H9 (cell line): ENCODE measurements around the gene BAIAP2. TPM values are rescaled to one million over a fixed set of nuclear protein-coding genes. Genes with fewer than 3 reads are reported as not detected.

Experiments
- DNase-seq: peaks from one replicate; pipeline ENCODE4 v3.0.0-alpha.2; 2017
- H2AFZ ChIP-seq: one replicate; pipeline ENCODE4 v1.6.1; 2013; ENCODE audit warnings: mild to moderate bottlenecking, low read length, control low read depth, moderate library complexity
- H2AK5ac ChIP-seq: 2 replicates; pipeline ENCODE4 v1.6.1; 2013; ENCODE audit warnings: low read length, control low read depth, mixed read lengths; ENCODE audit not compliant: insufficient read length
- H2BK120ac ChIP-seq: one replicate; pipeline ENCODE4 v1.6.1; 2013; ENCODE audit warnings: low read depth, mild to moderate bottlenecking, low read length, control low read depth, inconsistent platforms; ENCODE audit not compliant: poor library complexity, severe bottlenecking
- H2BK12ac ChIP-seq: 2 replicates; pipeline ENCODE4 v1.6.1; 2013; ENCODE audit warnings: low read length, control low read depth, mixed read lengths, low read depth; ENCODE audit not compliant: insufficient read length
- H2BK15ac ChIP-seq: 2 replicates; pipeline ENCODE4 v1.6.1; 2013; ENCODE audit warnings: low read depth, low read length, control low read depth
- H2BK20ac ChIP-seq: one replicate; pipeline ENCODE4 v1.6.1; 2013; ENCODE audit warnings: low read depth, mild to moderate bottlenecking, low read length, control low read depth, inconsistent platforms; ENCODE audit not compliant: poor library complexity, severe bottlenecking
- H2BK5ac ChIP-seq: 2 replicates; pipeline ENCODE4 v1.6.1; 2013; ENCODE audit warnings: low read length, control low read depth, mixed read lengths; ENCODE audit not compliant: insufficient read length
- H3K14ac ChIP-seq: 2 replicates; pipeline ENCODE4 v1.6.1; 2013; ENCODE audit warnings: low read length, control low read depth; ENCODE audit not compliant: insufficient read depth
- H3K18ac ChIP-seq: 2 replicates; pipeline ENCODE4 v1.6.1; 2013; ENCODE audit warnings: low read depth, mild to moderate bottlenecking, mixed read lengths, low read length, control low read depth; ENCODE audit not compliant: insufficient read length
- H3K23ac ChIP-seq: 2 replicates; pipeline ENCODE4 v1.6.1; 2013; ENCODE audit warnings: low read length, control low read depth, mixed read lengths, low read depth; ENCODE audit not compliant: insufficient read length
- H3K23me2 ChIP-seq: 2 replicates; pipeline ENCODE4 v1.6.1; 2013; ENCODE audit warnings: low read depth, mild to moderate bottlenecking, mixed read lengths, low read length, control low read depth; ENCODE audit not compliant: insufficient read length, poor library complexity, severe bottlenecking
- H3K27ac ChIP-seq: 2 replicates; pipeline ENCODE4 v1.5.1; 2013; ENCODE audit warnings: low read length, control low read depth, mixed read lengths, low read depth; ENCODE audit not compliant: insufficient read length
- H3K27me3 ChIP-seq: 2 replicates; pipeline ENCODE4 v1.6.1; 2013; ENCODE audit warnings: low read length, control low read depth, inconsistent platforms; ENCODE audit not compliant: insufficient read depth
- H3K4ac ChIP-seq: 2 replicates; pipeline ENCODE4 v1.6.1; 2013; ENCODE audit warnings: low read depth, mild to moderate bottlenecking, control low read depth, inconsistent platforms, low read length, moderate library complexity
- H3K4me1 ChIP-seq: 2 replicates; pipeline ENCODE4 v1.6.1; 2013; ENCODE audit warnings: low read length, control low read depth, inconsistent platforms; ENCODE audit not compliant: insufficient read depth
- H3K4me2 ChIP-seq: 2 replicates; pipeline ENCODE4 v1.6.1; 2013; ENCODE audit warnings: low read length, control low read depth, mixed read lengths; ENCODE audit not compliant: insufficient read length, insufficient read depth
- H3K56ac ChIP-seq: 2 replicates; pipeline ENCODE4 v1.6.1; 2013; ENCODE audit warnings: low read depth, mild to moderate bottlenecking, mixed read lengths, low read length, control low read depth; ENCODE audit not compliant: insufficient read length
- H3K79me1 ChIP-seq: 2 replicates; pipeline ENCODE4 v1.6.1; 2013; ENCODE audit warnings: low read depth, mild to moderate bottlenecking, moderate library complexity, low read length, control low read depth, inconsistent platforms; ENCODE audit not compliant: insufficient read depth, poor library complexity, severe bottlenecking
- H3K79me2 ChIP-seq: 2 replicates; pipeline ENCODE4 v1.6.1; 2013; ENCODE audit warnings: low read length, control low read depth, inconsistent platforms; ENCODE audit not compliant: insufficient read depth
- H3K9ac ChIP-seq: 2 replicates; pipeline ENCODE4 v1.6.1; 2013; ENCODE audit warnings: low read length, control low read depth, mixed read lengths; ENCODE audit not compliant: insufficient read length; ENCODE audit errors: extremely low read depth
- H3K9me3 ChIP-seq: one replicate; pipeline ENCODE4 v1.6.1; 2013; ENCODE audit warnings: low read depth, low read length, inconsistent platforms; ENCODE audit not compliant: control insufficient read depth
- H3T11ph ChIP-seq: one replicate; pipeline ENCODE4 v1.6.1; 2013; ENCODE audit warnings: mild to moderate bottlenecking, low read length, control low read depth, inconsistent platforms
- H4K20me1 ChIP-seq: one replicate; pipeline ENCODE4 v1.6.1; 2013; ENCODE audit not compliant: control insufficient read depth, insufficient read length, insufficient read depth
- H4K5ac ChIP-seq: 2 replicates; pipeline ENCODE4 v1.6.1; 2013; ENCODE audit warnings: low read depth, mild to moderate bottlenecking, mixed read lengths, low read length, control low read depth; ENCODE audit not compliant: insufficient read length
- H4K8ac ChIP-seq: replicated peaks from 2 replicates; pipeline ENCODE4 v1.6.1; 2013; ENCODE audit warnings: low read length, control low read depth, mixed read lengths, low read depth; ENCODE audit not compliant: insufficient read length
- H4K91ac ChIP-seq: 2 replicates; pipeline ENCODE4 v1.6.1; 2013; ENCODE audit warnings: low read depth, mild to moderate bottlenecking, moderate library complexity, mixed read lengths, low read length, control low read depth; ENCODE audit not compliant: insufficient read length
- H3K27ac Mint-ChIP-seq, 3 experiments: 2 replicates in 2 of 3; 3 replicates in 1 of 3; pipeline ENCODE4 v1.8.0; 2020 to 2021; ENCODE audit warnings: mixed read lengths in 3 of 3, mild to moderate bottlenecking in 1 of 3, moderate library complexity in 1 of 3
- H3K27me3 Mint-ChIP-seq: 2 replicates; pipeline ENCODE4 v1.8.0; 2021; ENCODE audit warnings: low read depth, mild to moderate bottlenecking, moderate library complexity, mixed read lengths
- H3K36me3 Mint-ChIP-seq, 3 experiments: 2 replicates in 2 of 3; 3 replicates in 1 of 3; pipeline ENCODE4 v1.8.0; 2020 to 2021; ENCODE audit warnings: low read depth in 3 of 3, mixed read lengths in 3 of 3; ENCODE audit not compliant: insufficient read depth in 1 of 3
- H3K4me1 Mint-ChIP-seq, 2 experiments: 2 replicates each; pipeline ENCODE4 v1.8.0; 2020; ENCODE audit warnings: mixed read lengths in 2 of 2
- H3K4me3 Mint-ChIP-seq, 2 experiments: 2 replicates in 1 of 2; 3 replicates in 1 of 2; pipeline ENCODE4 v1.8.0; 2020 to 2021; ENCODE audit warnings: mild to moderate bottlenecking in 2 of 2, mixed read lengths in 2 of 2, moderate library complexity in 1 of 2
- H3K9me3 Mint-ChIP-seq, 2 experiments: 2 replicates in 1 of 2; 3 replicates in 1 of 2; pipeline ENCODE4 v1.8.0; 2020; ENCODE audit warnings: mild to moderate bottlenecking in 2 of 2, mixed read lengths in 2 of 2, moderate library complexity in 1 of 2
- WGBS: extraction: QIAGEN DNeasy Blood & Tissue Kit; methylation state at CpG from one replicate; pipeline ENCODE4 v1.1.7; 2013; ENCODE audit warnings: missing lambda C conversion rate, low lambda C conversion rate, mixed read lengths; ENCODE audit not compliant: insufficient read length; ENCODE audit errors: extremely low coverage; 5-methylcytosine and 5-hydroxymethylcytosine counted together
- total RNA-seq: library from RNA; stranded (reverse); gene quantifications from 2 replicates; pipeline ENCODE4 v1.2.1, GENCODE V29; 2021
- TF ChIP-seq, protein P1 (sequence below): fragments of 200-600 bp; sonication (generic); conservative IDR thresholded peaks from 3 replicates; pipeline ENCODE4 v1.8.0; 2021; ENCODE audit warnings: antibody characterized with exemption, mild to moderate bottlenecking

The BAIAP2 gene
- total RNA-seq, 1 experiment from 2014 or later = 27.8 TPM

DNA sequence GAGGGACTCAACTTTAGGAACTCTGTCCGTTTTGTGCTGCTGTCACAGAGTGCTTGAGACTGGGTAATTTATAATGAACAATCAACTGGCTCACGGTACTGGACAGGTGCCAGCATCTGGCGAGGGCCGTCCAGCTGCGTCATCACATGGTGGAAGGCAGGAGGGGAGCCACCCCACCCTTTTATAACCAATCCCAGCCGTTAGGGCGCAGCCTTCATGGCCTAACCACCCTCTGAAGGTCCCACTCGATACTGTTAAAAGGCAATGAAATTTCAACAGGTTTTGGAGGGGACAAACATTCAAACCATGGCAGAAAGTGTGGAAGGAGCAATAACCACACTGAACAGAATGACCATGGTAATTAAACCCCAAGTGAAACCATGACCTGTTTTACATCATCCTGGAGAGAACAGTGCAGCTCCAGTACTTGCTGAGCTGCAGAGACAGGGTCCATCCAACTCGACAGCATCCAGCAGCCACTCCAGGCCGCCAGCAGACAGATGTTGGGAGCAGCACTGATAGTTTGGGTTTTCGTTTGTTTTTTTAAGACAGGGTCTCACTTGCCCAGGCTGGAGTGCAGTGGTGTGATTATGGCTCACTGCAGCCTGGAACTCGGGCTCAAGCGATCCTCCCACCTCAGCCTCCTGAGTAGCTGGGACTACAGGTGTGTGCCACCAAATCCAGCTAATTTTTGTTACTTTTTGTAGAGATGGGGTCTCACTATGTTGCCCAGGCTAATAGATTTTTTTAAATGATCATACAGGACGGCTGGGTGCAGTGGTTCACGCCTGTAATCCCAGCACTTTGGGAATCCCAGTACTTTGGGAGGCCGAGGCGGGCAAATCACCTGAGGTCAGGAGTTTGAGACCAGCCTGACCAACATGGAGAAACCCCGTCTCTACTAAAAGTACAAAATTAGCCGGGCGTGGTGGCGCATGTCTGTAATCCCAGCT lies 32.3 kb upstream of the BAIAP2 start:
- Histone ChIP-seq H2BK120ac (no peak overlapping the region), H3K23ac (no peak overlapping the region), H3K27me3 (no peaks in the 10 kb centered on the region; the same call in 1 of the 2 replicates), H3K4me2 (no peak overlapping the region), H3K79me2 (no peaks in the 10 kb centered on the region), H2AK5ac (no peak overlapping the region), H3K27ac (no peak overlapping the region), H3K4me1 (no peaks in the 10 kb centered on the region), H3K4ac (no peak overlapping the region), H4K91ac (no peak overlapping the region), H4K8ac (no peak overlapping the region), H4K5ac (no peak overlapping the region), H3K56ac (no peak overlapping the region), H2AFZ (no peak overlapping the region), H3K79me1 (no peaks in the 10 kb centered on the region), H4K20me1 (no peaks in the 10 kb centered on the region), H2BK12ac (no peak overlapping the region), H3K14ac (no peak overlapping the region), H2BK15ac (no peak overlapping the region), H2BK20ac (no peak overlapping the region), H3K18ac (no peak overlapping the region), H3T11ph (no peak overlapping the region), H2BK5ac (no peak overlapping the region), H3K9me3 (no peaks in the 10 kb centered on the region), H3K23me2 (peaks cover 4% of the 10 kb centered on the region), H3K9ac (no peak overlapping the region)
- Mint-ChIP-seq H3K27ac (no peak overlapping the region), H3K4me1 (peaks cover 10 to 14% of the 10 kb centered on the region in 2 experiments), H3K27me3 (peaks cover 61% of the 10 kb centered on the region), H3K36me3 (peaks cover 0 to 6% (median 5%) of the 10 kb centered on the region in 3 experiments; a peak in 2 of 7 replicates), H3K9me3 (peaks cover 0 to 4% of the 10 kb centered on the region in 2 experiments; a peak in 2 of 5 replicates), H3K4me3 (peak overlapping the region in 1 of 2 experiments; percentile 59; a peak in 2 of 5 replicates)
- no CpG with 5 or more reads among the region's 21 CpGs for WGBS
- no peak for DNase-seq
- TF ChIP-seq, protein P1, sequence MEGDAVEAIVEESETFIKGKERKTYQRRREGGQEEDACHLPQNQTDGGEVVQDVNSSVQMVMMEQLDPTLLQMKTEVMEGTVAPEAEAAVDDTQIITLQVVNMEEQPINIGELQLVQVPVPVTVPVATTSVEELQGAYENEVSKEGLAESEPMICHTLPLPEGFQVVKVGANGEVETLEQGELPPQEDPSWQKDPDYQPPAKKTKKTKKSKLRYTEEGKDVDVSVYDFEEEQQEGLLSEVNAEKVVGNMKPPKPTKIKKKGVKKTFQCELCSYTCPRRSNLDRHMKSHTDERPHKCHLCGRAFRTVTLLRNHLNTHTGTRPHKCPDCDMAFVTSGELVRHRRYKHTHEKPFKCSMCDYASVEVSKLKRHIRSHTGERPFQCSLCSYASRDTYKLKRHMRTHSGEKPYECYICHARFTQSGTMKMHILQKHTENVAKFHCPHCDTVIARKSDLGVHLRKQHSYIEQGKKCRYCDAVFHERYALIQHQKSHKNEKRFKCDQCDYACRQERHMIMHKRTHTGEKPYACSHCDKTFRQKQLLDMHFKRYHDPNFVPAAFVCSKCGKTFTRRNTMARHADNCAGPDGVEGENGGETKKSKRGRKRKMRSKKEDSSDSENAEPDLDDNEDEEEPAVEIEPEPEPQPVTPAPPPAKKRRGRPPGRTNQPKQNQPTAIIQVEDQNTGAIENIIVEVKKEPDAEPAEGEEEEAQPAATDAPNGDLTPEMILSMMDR = no peak
